Stimulated activated CD8-positive, alpha-beta memory T cell treated with anti-CD3 and anti-CD28 coated beads, Interleukin-15, amount 100 ng/mL, for 1 hour (primary cell): ENCODE data around the gene PLD6.
"Not testable (repeated sequence)": the region's sequence is repeated elsewhere in the genome, so short reads cannot be mapped to it uniquely, and the experiment has no call there.

Source experiments
- DNase-seq: peaks from one replicate; pipeline ENCODE4 v3.0.0-alpha.2; 2020; ENCODE audit warnings: low read depth

Gene PLD6, protein sequence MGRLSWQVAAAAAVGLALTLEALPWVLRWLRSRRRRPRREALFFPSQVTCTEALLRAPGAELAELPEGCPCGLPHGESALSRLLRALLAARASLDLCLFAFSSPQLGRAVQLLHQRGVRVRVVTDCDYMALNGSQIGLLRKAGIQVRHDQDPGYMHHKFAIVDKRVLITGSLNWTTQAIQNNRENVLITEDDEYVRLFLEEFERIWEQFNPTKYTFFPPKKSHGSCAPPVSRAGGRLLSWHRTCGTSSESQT

DNA sequence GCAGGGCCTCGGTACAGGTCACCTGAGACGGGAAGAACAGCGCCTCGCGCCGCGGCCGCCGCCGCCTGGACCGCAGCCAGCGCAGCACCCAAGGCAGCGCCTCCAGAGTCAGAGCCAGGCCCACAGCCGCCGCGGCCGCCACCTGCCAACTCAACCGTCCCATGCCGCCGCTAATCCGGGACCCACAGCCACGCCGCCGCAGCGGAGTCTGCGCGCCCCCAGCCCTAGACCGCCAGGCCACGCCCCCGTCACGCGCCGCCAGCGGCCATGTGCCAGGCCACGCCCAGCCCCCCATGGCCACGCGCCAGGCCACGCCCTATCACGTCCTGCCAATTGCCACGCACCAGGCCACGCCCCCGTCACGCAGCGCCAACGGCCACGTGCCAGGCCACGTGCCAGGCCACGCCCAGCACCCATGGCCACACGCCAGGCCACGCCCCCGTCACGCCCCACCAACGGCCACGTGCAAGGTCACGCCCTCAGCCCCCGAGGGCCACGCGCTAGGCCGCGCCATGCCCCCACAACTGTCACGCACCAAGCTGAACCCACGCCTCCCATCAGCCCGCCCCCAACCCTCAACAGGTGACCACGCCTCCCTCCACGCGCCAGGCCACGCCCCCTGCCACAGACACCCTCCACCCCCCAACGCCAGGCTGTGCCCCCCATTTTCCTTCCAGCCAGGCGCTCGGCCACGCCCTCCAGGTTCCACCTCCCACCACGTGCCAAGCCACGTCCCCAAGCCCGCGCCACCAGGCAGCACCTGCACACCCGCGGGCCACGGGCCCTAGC, at the start of gene PLD6:
TSS of gene PLD6 (minus strand) at position 210 of the 789 bp plus-strand sequence. CDS start at position 163, 47 bp downstream.
- DNase-seq, result peak; percentile 70

DNA sequence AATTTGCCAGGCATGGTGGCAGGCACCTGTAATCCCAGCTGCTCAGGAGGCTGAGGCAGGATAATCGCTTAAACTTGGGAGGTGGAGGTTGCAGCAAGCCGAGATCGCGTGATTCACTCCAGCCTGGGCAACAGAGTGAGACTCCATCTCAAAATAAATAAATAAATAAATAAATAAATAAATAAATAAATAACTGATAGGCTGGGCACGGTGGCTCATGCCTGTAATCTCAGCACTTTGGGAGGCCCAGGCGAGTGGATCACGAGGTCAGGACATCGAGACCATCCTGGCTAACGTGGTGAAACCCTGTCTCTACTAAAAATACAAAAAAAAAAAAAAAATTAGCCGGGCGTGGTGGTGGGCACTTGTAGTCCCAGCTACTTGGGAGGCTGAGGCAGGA, 49.6 kb upstream of the PLD6 start:
- DNase-seq, result not testable (repeated sequence)

DNA sequence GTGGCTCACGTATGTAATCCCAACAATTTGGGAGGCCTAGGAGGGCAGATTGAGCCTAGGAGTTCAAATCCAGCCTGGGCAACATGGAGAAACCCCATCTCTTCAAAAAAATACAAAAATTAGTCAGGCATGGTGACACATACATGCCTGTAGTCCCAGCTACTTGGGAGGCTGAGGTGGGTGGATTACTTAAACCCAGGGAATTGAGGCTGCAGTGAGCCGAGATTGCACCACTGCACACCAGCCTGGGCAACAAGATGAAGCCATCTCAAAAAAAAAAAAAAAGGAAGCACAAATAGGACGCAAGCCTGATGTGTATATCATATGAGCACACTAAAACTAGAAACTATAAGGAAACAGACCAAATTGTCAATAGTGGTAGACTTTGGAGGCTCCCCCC, 47.9 kb upstream of the PLD6 start:
- DNase-seq, result no peak

DNA sequence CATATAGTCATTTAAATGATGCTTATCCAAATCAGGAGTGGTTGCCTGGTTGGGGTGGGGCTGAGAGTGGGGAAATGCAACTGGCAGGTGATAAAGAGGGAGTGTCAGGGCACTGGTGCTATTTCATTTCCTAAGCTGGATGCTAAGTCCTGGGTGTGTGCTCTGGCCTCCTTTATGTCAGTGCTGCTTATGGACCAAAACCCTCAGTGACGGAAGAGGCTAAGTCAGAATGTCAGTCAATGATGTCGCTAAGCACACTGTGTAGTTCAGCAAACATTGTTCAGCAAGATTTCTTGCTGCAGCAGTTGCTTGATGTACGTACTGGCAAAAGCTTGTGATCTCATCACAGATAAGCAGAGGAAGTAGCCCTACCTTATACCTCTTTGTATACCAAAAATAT, 47.3 kb upstream of the PLD6 start:
- DNase-seq, result no peak

DNA sequence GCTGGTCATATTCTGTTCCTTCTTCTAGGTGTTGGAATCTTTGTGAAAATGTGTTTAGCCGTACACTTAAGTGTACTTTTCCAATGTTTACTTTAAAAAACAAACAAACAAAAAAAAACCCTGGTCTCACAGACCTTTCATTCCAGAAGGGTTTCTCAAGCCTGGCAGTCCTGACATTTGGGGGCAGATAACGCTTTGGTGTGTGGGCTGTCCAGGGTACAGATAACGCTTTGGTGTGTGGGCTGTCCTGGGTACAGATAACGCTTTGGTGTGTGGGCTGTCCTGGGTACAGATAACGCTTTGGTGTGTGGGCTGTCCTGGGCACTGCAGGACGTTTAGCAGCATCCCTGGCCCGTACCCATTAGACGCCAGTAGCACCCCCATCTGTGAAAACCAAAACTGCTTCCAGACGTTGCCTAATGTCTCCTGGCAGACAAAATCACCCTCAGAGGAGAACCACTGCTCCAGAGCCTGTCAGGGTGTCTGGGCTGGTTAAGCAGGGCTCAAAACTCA, 46.1 kb upstream of the PLD6 start:
- DNase-seq, result no peak

DNA sequence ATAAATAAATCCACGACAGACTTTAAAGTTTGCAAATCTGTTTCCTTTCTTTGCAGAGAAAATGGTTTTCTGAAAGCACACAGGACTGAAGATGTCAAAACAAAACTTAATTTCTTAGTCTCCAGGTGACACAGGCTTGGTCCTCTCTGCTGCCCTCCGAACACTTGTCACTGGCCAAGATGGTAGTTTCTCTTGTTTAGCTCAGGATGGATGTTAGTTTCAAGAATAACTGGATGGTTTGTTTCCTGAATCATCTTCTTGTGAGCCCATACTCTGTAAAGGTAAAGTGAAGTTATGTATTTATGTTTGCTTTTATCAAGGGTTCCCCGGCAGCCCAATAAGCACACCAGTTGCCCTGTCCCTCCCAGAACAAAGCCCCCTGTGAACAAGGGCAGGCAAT, 40.7 kb upstream of the PLD6 start:
- no peak for DNase-seq

DNA sequence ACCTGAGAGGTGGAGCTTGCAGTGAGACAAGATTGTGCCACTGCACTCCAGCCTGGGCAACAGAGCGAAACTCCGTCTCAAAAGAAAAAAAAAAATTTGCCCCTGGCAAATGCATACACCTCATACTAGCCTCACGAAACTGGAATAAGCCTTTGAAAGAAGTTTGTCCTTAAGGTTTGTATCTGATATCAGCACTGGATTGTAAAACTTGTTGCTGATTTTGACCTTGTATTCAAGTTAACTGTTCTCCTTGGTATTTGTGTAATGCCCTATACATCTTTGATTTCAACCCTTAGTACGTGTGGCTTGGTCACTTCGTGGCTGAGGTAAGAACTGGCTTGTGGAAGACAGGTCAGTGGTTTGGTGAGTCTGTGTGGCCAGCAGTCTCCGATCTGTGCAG, 37.0 kb upstream of the PLD6 start:
- no peak for DNase-seq

DNA sequence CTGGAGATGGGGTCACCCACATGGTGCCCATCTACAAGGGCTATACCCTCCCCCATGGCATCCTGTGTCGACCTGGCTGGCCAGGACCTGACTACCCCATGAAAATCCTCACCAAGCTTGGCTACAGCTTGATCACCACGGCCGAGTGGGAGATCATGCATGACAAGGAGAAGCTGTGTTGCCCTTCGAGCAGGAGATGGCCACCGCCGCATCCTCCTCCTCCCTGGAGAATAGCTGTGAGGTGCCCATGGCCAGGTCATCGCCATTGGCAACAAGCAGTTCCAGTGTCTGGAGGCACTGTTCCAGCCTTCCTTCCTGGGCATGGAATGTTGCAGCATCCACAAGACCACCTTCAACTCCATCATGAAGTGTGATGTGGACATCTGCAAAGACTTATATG, 36.1 kb upstream of the PLD6 start:
- DNase-seq, result no peak

DNA sequence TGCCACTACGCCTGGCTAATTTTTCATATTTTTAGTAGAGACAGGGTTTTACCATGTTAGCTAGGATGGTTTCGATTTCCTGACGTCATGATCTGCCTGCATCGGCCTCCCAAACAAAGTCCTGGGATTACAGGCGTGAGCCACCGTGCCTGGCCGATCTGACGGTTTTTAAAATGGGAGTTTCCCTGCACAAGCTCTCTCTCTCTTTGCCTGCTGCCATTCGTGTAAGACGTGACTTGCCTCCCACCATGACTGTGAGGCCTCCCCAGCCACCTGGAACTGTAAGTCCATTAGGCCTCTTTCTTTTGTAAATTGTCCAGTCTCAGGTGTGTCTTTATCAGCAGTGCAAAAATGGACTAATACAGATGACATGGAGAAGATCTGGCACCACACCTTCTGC, 35.5 kb upstream of the PLD6 start:
- DNase-seq, result no peak

DNA sequence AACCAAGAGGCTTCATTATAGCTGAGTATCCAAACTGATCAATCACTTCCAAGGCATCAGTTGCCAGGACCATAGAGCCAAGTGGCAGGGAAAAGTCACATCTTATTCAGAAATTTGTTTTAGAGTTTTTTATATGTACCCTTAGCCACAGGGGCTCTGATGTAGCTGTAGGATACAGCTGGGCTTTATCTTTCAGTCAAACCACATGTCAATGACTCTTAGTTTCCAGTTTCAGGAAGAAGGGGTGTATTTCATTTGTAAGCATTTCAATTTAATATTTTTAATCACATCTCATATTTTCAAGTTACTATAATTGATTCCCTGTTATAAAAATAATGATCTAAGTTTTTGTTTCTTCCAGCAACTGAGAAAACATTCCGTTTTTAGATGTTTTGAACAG, 33.7 kb upstream of the PLD6 start:
- DNase-seq, result no peak

DNA sequence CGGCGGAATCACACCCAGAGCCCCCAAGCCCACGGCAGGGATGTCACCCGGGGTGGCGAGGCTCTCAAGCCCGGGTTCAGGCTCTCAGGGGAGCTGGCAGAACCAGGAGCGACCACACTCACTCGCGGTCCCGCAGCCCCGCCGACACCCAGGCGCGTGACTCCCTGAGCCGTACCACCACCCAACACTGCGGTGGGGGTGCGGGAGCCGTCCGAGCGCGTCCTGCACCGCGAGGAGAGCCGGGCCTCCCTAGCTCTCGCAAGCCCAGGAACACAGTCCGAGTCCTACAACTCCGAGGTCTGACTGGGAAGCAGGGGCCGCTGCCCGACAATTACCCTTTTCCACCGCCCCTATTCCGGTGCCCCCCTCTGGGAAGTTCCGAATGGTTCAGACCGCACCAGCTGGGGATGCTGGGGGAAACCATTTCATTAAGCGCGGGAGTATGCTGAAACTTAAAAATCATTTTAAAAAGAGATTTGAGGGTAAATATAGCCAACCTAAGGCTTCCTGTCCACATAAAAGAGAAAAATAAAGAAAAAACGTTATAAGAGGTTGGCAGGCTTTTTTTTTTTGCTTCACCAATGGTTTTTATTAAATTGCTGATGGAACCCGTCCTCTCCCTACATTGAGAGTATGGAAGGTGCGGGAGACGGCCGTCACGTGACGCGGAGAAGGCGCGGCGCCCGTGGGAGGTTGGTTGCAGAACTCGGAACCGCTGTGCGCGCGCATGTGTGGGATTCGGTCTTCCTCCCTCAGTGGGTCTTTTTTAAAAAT, 31.1 kb upstream of the PLD6 start, which contains the start of gene FLCN:
TSS of gene FLCN (minus strand) at position 143 of the 774 bp plus-strand sequence. CDS start 9,031 bp downstream, outside the sequence.
- peak; percentile 78 for DNase-seq

DNA sequence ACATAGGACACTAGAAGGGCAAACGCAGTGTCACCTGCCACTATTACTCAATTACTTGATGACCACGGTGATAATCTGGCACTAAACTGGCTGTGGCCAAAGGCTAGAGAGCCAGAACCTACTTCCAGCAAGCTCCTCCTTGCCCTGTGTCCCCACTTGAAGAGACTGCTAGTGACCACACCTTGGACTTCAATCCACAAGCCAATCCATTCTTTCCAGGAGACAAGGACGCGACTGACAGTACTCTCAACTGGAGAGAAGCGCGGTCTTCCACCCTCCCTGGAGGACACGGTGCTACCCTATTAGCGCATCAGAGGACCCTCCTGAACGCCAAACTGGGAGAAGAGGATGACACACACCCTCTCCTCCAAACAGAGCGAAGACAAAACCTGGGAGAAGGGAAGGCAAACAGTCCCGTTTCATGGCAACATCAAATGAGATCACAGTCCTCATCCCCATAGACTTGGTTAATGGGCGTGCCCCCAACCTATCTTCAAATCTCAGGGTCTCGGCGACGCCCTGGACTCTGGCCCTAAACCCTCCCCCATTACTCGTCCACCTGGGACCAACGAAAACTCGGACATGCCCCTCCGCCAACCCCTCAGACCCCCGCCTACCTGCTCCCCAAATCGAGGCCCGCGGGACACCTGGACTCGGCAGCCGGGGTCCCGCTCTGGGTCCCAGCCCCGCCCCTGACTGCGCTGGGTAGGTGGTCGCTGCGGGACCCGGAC, 30.3 kb upstream of the PLD6 start:
- no peak for DNase-seq

DNA sequence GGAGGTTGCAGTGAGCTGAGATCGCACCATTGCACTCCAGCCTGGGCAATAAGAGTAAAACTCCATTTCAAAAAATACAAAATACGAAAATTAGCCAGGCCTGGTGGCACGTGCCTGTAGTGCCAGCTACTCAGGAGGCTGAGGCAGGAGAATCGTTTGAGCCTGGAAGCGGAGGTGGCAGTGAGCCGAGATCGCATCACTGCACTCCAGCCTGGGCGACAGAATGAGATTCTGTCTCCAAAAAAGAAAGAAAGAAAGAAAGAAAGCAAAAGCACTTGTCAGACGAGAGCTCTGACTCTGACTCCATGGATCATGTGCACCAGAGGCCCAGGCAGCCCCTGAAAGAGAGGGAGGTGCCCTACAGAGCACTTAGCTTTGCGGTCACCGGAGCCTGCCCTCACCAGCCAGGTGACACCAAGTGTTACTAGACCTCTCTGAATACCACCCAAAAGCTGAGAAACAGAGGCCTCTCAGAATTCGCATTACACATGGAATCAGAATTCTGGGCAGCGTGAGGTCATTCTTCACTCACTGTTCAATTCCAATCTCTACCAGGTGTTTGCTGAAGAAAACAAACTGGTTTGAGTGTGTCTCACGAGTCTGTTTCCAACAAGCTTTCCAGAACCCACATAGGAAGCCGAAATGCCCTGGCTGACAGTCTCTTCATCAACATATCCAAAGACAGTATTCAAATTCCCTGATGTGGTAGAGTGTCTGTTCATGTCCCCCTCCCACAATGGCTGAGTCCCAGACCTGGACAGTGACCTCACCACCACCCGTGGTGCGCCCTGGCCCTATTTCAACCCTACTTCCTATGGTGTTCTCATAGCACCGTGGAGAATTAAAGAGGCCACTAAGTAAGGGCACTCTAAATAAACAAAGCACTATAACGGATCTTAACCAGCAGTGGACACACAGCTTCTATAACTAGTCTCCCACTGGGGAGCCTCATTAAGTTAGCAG, 29.4 kb upstream of the PLD6 start:
- DNase-seq, result no peak

DNA sequence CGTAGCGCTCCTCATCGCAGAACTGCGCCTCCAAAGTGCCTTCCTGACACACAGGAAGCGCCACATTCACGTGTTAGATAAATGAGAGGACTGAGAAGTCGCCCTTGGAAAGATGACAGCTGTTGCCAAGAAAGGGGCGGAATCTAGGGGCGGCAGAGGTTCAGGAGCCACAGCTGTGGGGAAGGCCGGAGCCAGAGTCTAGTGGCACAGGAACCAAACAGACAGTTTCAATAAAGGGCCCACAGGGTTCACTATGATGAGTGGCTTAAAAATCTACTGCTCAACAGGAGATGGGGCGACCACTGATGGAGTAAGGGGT, 26.1 kb upstream of the PLD6 start:
- no peak for DNase-seq

DNA sequence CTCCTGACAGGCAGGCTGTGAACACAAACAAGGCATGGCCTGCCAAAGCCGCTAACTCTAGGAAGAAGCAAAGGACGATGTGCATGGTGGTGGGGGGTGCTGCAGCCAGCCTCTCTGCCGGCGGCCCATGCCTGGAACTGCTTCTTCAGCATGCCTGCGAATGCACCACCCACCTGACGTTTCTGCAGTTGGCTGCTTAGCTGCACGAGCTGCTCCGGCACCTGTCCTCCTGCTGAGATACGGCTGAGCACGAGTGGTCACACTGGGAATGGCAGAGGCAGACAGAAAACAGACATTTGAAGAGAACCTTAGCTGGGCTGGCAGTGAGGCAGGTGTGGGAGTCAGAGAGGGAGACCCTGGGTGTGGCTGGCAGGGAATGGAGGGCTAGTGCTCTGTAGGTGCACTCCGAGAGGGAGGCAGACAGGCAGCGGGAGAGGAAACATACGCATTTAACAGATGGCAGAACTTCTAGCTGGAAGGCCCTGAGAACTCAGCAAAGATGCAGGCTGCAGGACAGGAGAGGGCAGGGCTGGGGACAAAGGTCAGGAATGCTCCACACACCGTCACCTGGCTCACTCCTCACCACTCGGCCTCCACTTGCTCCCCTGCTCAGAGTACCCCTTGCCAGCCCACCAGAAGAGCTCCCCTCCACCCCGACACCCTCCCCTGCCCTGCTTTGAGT, 25.6 kb upstream of the PLD6 start:
- DNase-seq, result no peak

DNA sequence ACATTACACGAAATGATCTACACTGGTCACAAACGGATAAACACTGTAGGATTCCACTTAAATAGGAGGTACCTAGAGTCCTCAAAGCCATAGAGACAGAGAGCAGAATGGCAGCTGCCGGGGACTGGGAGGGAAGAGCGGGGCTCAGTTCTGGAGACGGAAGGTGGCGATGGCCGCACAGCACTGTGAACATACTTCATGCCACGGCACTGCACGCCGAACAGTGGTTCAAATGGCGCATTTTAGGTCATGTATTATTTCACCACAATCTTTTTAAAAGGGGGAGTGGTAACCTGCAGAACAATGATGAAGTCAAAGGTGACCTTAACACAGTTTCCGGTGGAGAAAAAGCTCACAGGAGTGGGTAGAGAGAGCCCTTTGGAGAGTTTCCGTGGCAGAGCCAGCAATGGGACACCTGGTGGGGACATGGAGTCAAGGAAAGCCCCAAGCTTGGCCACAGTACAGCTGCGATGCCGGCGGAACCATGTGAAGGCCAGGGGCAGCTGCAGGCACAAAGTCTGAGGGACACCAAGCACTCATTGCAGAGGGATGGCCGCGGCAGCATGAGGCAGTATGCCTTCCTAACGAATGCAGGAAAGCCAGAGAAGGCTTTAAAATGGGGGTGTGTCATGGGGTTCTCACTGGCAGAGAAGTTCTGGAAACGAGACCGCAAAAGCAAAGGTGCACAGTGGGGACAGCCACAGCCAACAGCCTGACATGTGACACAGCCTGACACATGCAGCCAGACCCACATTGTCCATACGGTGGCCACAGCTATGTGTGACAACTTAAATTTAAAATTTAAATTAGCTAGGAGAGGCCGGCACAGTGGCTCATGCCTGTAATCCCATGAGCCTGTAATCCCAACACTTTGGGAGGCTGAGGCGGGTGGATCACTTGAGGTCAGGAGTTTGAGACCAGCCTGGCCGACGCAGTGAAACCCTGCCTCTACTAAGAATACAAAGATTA, 23.6 kb upstream of the PLD6 start:
- DNase-seq, result no peak

DNA sequence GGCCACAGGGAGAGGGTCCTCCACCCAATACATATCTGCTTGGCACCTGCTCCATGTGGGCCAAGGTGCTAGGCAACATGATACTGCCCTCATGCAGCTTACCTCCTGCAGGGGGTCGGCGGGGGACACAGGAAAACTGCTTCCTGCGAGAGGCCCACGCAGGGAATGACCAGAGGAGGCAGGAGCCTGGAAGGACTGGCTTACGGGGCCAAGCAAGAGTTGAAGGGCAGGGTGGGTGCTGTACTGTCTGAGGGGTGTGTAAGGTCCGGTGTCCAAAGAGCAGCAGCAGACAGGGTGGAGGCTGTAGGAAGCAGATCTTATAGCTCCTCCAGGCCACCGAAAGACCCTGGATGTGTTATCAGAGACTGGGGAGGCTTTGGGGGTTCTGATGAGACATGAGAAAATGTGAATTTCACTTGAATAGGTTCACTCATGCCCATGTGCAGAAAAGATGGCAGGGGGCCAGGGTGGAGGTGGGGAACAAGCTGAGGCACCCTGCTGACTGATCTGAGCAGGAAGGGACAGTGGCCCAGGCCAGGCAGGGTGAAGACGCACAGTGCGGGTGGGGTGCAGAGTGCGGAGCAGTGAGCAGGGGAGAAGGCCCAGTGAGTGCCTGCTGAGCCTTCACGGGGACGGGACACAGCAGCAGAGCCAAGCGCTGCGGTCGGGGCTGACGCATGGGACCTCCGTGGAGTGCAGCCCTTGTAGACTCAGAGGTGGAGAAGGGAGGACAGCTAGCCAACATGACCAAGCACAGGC, 22.6 kb upstream of the PLD6 start:
- no peak for DNase-seq
